SK-MEL-5 (cell line): ENCODE measurements around the gene PLCB4. TPM values are rescaled to one million over a fixed set of nuclear protein-coding genes. Genes with fewer than 3 reads are reported as not detected.
A peak's percentile ranks its signal among the peaks of the same experiment; 100 is the strongest.

Source experiments
- DNase-seq: peaks from one replicate; pipeline ENCODE4 v3.0.0-alpha.2; 2016; ENCODE audit warnings: low read depth, low spot score
- in situ Hi-C: cut with HindIII; loops from 2 replicates; pipeline ENCODE4 v1.10.0; 2016; ENCODE audit warnings: low sequenced_read_pairs, high pct_unique_total_duplicates, low pct_unique_long_range_greater_than_20kb
- total RNA-seq: library from RNA; depleted of rRNA; stranded (reverse); fragments of >200 nt; shearing (Covaris generic); gene quantifications from 2 replicates; pipeline ENCODE4 v1.2.3, GENCODE V29; 2014

PLCB4 gene
- total RNA-seq, 1 experiment from 2014 or later, result 15.8 TPM

DNA sequence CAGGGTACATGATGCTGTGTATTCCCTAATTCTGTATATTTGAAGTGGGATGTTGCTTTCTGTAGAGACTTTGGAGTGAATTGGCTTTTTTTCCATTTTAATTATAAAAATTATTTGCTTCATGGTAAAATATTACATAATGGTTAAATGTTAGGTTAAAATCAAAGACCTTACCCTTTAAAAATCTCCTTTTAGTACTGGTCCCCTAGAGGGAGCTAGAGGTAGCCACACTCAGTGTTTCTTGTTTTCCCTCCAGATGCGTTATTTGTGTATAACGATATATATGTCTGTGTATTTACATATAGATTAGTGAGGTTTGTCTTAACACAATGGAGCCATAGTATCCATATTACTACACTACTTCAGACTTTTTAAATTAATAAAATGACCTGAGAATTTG lies 146.7 kb downstream of the PLCB4 start:
- in situ Hi-C loops, result no loop called here

DNA sequence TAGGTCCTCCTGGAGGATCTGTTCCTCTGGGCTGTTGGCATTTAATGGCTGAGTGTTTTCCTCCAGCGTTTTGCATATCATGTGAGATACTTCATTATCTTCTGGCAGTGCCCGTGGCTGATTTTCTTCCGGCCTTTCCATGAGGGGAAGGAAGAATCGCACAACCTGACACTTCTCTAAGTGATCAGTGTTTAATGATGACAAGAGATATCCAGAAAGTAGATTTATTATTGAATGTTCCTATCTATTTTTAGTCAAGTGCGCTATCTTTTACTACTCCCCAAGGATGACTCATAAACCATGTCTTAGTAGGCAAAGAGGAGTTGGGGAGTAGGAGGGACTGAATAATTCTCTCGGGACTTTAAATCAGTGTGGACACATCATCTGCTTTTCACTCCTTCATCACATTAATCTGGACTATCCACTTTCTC lies 149.7 kb downstream of the PLCB4 start:
- peak; percentile 60 for DNase-seq
- in situ Hi-C loops, result no loop called here

More for the DNA sequence above, 146.7 kb downstream of the PLCB4 start:
- DNase-seq, result peak; percentile 57

DNA sequence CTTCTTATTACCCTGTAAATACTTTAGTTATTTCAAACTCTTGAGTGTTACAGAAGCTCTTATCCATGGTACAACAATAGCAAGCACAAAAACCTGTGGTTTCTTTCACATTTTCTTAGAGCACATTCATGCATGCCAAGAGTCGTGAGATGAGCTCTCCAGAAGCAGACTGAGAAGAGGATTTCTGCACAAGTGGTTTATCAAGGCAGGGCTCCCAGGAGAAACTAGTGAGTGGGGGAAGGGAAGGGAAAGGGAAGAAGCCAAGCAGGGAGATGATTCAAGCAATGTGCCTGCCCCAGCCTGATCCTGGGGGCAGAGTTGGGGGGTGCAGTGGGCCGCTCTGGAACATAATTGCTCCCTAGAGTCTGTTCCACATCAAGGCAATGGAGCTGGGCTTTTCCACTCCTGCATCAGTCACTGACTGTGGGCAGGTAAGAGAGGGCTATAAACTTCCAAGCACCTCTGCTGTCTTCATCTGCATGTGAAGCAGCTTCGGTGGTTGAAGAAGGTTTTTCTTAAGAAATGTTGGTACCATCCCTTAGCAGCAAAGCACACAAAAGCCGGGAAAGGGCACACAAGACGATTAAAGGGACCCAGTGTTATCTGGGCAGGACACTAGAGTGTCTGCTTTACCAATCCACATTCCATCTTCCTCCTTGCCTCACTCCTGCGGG lies 152.1 kb downstream of the PLCB4 start:
- in situ Hi-C loops, result no loop called here
- no peak for DNase-seq

DNA sequence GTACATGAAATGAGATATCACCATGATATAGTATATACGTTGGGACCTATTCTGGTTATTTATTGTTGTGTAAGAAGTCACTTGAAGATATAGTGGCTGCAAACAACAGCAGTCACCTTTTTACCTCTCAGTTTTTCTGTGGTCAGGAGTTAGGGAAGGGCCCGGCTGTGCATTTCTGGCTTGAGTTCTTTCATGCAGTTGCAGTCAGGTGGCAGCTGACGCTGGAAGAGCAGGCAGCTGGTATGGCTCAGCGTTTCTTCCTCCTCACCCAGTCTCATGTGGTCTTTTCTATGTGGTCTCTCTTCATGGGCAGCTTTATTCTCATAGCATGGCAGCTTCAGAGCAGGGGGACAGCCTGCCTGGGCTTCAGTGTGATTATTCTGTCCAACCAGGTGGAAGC lies 154.4 kb downstream of the PLCB4 start:
- in situ Hi-C loops, result no loop called here
- DNase-seq, result no peak

DNA sequence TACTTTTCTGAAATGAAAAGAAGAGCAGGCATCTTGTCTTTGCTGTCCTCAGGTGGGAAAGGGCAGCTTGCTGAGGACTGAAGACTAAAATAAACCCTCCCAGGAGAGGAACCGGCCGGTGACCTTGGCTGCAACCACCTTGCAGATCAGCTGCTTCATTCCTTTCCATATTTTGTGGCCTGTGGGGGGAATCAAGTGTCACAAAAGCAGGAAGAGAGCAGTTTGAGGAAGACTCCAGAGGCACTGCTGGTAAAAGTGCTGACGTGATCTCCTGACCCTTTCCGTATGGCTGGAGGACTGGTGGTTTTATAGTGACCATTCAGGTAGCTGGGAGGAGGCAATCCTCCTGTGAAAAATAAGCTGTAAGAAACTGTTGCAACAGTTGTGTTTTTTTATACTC lies 157.0 kb downstream of the PLCB4 start:
- in situ Hi-C loops, result no loop called here
- DNase-seq, result no peak

DNA sequence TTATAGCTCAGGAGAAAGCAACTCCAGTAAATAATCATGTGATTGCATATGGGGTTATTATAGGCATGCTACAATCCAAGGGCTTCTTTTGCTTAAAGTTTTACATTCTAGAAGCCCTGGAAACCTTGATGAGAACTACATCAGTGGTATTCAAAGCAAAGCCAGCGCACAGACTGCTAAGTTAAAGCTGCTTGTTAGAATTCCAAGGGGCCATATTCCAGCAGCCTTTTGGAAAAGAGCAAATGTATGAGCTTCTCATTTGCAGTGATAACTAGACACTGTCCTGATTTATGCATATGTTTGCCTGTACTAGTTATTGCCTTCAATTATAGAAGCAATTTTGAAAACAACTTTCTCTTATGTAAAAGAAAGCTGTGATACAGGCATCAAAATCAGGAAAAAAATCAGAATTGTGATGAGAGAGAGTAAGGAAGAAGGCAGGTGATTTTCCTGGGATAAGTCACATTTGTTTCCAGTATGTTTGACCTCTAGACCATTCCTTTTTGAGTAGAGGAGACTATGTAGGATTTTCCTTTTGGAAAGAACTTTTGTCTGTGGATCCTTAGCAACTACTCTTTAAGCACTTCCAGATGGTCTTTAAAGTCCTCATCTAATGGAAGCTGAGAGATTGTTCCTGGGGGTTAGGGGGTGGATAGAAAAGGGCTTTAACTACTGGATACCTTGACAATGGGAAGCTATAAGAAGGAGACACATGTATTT lies 159.2 kb downstream of the PLCB4 start:
- DNase-seq, result no peak
- in situ Hi-C loops, result no loop called here

DNA sequence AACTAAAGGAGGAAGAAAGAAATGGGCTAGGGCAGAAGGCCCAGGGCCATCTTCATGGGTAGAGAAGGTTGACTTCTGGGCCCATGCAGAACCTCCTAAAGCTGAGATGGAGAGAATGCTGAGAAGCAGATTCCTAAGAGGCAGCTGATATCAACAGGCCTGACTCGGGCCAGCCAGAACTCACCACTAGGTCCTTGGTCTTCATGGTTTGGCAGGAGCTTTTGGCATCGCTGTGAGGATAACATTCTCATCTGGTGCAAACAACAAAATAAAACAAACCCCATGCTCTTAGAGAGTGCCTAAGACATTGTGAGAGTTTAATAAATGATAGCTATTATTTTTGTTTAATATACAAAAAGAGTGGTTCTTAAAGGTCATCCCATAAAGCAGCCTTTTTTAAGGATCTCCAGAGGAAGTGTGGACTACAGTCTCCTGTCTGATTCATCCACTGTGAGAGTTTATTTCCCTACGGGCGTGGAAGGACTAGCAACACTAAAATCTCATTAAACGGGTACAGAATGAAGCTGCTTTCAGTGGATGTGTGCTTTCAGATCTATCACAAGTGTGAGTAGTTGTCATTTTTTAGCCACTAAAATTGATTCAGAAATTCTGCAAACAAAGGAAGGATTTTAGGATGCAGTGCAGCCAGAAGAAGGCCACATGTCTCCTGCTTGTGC lies 160.0 kb downstream of the PLCB4 start:
- peak; percentile 88 for DNase-seq

DNA sequence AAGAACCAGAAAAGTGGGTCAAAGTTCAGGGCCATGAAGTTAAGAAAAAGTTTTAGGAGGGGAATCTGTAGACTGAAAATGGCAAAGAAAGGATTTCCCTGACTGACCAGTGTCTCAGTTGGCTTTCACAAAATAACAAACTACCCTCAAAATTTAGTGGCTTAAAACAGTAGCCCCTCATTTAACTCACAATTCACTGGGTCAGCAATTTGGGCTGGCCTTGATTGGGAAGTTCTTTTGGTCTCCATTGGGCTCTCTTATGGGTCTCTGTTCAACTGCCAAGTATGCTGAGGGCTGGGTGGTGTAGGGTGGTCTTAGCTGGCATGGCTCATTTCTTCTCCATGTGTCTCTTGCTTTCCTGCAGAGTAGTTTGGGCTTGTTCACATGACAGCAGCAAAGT lies 161.5 kb downstream of the PLCB4 start:
- no peak for DNase-seq
- in situ Hi-C loops, result no loop called here

More for the DNA sequence above, 160.0 kb downstream of the PLCB4 start:
- in situ Hi-C loops, result no loop called here

DNA sequence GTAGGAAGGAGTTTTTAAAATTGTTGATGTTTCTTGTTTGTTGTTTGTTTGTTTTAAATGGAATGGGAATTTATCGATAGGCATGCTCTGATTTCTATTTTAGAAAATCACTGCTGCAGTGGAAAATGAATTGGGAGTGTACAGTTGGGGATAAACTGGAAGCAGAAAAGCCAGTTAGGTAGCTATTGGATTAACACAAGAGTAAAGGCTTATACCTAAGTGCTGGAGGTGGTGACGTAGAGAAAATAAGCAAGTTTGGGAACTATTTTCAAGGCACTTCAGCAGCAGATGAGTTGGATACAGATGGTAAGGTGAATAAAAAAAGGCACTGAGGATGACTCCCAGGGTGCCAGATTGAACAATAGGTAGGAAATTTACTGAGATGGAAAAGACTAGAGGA lies 164.9 kb downstream of the PLCB4 start:
- in situ Hi-C loops, result no loop called here
- no peak for DNase-seq

DNA sequence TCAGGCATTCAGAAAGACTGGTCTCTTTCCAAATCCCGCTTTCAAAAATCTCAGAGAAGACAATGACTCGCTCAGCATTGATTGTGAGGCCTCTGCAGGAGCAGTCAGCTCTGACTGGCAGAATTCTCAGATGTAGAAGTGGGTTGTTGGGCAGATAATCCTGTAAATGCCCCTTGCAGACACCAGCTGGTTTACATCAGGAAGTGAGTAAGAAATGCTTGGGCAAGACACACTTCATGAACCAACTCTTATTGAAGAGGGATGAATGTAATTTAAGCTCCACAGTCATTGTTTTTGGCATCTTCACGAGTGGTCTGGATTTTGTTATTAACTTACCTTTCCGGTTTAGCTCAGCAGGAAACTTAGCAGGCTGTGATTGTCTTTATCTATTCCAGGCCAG lies 166.6 kb downstream of the PLCB4 start:
- in situ Hi-C loops, result no loop called here
- DNase-seq, result no peak

DNA sequence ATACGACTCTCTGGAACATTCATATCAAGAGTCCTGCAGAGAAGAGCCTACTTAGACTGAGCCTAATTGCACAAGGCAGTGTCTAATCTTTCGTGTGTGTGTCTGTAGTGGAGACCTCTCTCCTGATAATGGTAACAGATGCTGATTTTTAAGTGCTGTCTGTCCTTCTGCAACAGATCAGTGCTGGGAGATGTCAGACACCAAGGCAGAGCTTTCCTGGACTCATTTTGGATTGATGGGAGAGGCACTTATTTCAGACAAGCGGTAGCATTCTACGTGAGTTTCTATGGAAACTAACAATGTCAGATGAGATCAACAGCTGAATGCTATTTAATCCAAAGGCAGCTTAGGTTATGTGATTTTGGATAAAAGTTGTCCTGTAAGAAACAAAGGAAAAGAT lies 167.6 kb downstream of the PLCB4 start:
- in situ Hi-C loops, result no loop called here
- no peak for DNase-seq

DNA sequence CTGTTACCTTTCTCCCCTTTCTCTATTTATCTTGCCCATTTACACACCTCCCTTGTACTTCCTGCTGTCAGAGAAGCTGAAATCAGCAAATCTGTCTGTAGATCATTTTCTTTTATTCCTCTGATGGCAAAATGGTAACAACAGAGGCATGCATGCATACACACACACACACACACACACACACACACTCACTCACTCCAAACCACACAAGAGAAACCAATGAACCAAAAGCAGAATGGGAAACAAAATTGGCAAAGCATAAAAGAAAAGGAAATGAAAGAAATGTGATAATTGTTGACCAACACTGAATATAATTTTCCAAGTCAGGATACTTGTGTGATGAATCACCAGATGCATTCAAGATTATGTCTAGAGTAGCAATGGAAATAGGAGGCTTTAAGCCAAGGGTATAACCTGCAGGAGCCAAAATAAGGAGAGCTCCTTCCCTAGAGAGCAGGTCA lies 172.4 kb downstream of the PLCB4 start:
- in situ Hi-C loops, result no loop called here
- no peak for DNase-seq

DNA sequence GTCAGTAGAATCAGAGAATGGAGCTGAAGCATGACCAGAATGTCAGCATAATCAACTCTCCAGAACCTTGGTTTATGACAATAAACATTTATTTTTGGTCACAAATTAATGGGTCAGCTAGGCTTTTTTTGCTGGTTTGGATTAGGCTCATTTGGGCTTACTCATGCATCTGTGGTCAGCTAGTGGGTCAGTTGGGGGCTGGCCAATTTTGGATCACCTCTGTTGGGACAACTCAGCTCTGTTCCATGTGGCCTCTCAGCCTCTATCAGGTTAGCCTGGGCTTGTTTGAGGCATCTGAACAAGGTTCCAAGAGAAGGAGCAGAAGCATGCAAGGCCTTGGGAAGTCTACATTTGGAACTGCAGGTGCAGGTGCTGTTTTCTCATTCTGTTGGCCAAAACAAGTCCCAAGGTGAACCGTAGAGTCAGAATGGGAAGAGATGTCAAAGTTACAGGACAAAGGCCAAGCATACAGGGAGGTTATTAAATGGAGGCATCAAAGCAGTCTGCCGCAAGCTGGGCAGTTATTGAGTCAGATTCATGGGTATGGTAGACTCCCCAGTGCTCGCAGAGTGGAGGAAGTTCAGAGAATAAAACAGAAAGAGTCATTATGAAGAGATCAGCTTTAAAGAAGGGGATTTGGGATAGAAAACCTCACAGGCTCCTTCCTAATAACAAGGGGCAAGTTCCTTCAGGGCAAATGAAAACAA lies 173.0 kb downstream of the PLCB4 start:
- DNase-seq, result no peak
- in situ Hi-C loops, result no loop called here

DNA sequence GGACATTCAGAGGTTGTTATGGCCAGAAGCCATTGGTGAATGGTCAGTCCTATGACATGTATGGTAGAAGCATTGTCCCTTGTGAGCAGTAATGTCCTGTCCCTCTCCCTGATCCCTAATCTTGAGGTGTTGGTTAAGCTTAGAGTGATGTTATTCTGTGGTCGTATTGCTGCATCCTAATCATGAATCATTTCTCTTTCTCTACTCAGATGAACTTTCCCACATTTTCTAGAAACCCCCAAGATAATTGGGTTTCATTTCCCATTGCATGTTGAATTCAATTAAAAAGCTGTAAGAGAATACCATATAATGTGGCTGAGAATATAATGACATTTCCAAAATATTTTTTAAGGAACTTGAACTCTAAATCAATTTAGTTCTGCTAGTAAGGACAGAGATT lies 175.1 kb downstream of the PLCB4 start:
- no peak for DNase-seq
- in situ Hi-C loops, result no loop called here

DNA sequence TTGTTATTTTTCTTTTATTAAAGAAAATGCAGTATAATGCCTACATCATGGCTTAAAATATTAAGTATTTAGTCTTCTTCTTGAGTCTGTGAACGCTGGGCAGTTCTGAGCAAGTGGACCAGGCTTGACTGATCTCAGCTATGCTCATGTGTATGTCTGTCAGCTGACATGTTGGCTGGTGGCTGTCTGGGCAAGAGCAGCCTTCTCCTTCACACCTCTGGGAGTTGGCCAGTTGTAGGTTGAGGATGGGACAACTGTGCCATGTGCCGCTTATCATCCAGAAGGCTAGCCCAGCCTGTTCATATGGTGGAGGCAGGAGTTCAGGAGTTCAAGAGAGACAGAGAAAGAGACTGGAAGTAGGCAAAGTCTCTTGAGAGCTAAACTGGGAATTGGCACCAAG lies 175.9 kb downstream of the PLCB4 start:
- in situ Hi-C loops, result no loop called here

DNA sequence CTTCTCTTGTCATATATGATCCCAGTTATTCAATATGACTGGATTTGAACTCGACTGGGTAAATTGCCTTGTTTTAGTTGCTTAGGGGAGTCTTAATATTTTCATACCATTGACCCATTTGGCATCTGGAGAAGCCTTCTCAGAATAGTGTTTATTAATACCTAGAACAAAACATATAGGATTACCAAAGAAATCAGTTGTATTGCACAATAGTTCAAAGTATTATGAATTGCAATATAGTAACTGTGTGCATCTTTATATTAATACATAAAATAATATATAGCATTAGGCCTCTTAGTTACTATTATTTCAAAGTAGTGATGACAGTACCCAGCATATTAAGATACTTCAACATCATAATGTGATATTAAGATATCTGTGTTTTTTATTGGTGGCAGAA lies 177.8 kb downstream of the PLCB4 start:
- DNase-seq, result no peak
- in situ Hi-C loops, result no loop called here

More for the DNA sequence above, 175.9 kb downstream of the PLCB4 start:
- no peak for DNase-seq

DNA sequence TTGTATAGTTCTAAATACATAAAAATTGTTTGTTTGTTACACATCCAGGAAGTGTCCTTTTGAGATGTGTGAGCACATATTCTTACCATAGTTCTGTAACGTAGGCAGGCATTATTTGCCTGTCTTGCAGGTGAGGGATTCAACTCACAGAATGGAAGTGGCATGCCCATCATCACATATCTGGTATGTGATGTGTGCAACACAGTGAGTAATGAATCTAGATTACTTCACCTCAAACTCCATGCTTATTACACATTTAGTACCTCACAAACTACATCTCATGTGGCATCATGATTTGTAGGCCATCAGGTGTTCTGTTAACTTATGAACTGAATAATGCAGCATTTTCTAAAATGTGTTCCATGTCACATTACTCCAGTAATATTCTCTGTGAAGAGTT lies 181.6 kb downstream of the PLCB4 start:
- no peak for DNase-seq
- in situ Hi-C loops, result no loop called here

DNA sequence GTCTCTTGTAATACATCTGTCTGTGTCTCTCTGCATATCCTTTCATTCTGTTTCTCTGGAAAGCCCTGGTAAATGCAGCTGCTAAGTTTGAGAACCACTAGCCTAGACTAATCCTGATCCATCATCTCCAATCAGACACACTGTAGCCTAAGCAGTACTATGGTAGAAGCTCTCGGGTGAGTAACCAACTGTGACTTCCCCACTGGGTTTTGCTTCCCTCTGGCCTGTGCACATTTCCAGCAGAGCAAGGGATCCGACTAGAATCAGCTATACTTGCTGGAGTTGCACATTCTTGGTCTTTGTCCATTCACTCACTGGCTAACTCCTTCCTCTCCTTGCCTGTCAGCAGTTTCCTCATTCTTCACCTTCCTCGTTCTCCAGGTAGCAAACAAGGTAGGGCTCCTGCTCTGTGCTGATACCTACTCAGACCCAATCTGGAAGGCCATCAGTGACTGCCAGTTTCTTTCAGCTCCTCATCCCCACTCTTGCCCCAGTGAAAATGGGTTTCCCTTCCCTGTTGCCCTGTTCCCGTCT lies 184.2 kb downstream of the PLCB4 start:
- no peak for DNase-seq
- in situ Hi-C loops, result no loop called here
